Bone marrow (tissue), 2 donors: ENCODE measurements around the gene MRPL53.
A peak's percentile ranks its signal among the peaks of the same experiment; 100 is the strongest.
"Not testable (repeated sequence)": the region's sequence is repeated elsewhere in the genome, so short reads cannot be mapped to it uniquely, and the experiment has no call there.

Source experiments
- DNase-seq, 2 donors: peaks; one replicate each; lab custom pipeline; 2025; lab: John Stamatoyannopoulos, UW

The MRPL53 gene

DNA sequence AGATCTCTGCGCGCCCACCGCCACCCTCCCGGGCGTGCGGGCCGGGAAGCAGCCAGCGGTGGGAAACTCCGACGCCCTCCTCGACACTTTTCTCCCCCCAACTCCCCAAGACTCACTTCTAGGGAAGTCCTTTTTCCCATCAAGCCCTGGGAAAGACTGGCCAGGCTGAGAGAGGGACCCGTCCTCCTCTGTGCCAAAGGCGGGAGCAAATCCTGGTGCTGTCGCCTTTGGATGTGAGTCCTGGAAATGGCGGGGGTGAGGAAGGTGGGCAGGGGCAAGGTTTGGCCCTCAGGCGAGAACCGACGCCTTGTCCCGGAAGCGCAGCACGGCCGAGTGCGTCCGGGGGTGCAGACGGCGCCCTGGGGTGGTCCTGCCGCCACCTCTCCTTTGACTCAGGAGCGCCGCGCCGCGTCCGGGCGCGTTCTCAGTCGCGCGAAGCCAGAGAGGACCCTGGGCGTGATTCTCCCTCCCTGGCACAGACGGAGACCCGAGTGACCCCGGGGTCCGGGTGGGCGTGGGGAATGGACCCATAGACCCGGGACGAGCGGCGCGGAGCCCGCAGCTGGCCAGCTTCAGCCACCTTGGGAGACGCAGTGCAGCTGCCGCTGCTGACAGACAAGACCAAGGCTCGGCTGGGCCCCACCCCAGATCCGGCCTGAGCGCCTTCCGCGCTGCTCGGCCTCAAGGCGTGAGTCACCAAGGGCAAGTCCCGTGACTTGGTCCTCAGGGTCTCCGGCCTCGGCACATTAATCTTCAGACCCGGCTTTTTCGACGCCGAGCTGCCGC is 30.4 kb upstream of the MRPL53 start:
- peak; percentile 28 to 56 for DNase-seq

DNA sequence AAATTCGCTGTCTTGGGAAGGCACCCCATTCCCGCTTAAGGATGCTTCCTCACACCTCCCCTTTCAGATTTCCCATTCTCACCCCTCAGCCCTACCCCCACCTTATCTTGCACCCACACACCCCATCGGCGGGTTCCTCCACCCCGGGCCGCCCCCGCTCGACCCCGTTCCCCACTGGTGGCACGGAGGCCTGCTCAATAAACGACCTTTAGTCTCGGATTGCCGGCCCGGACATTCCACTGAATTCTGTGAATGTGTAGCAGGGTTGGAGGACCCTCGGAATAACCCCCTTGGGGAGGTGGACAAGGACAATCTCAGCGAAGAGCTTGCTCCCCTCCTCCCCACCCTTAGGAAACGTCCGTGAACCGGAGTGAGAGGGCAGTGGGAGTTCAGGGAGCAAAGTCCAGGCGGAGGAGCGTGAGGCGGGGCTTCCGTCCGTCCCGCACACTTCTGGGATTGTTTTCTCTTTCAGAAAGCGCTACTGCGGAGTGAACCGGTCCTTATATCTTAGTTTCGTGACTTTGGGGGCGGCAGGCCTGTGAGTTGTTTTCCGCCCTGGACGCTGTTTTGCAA is 29.8 kb upstream of the MRPL53 start:
- DNase-seq = no peak

DNA sequence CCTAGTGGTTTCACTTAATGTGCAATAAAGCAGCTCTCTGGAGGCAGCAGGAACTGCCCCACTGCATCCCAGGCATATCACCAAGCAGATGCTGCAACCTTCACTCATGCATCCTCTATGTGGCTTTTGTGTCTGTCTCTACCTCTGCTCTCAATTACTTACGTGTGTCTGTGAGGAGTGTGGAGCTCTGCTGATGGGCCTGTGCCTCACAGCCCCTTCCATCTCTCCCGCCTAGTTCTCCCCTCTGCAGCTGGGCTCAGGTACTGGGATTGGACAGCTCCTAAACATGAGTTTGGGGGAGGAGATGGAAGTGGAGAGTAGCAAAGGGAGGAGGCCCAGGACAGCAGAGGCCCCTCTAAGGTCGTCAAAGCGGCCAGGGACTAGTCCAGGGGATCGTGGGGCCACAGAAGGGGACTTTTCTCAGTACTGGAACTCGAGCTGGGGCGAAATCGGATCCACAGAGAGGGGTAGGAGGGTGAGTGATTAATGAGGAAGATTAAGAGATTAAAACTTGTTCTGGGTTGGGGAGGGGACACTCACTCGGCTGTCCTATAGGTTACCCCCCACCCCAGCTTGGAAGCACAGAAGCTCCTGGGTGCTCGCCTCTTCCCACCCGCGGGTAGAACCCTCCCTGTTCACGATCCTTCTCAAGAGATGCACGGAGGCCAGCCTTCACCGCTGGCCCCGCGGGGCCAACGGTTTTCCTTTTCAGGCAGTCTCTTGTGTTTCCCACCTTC is 29.0 kb upstream of the MRPL53 start:
- DNase-seq = no peak

DNA sequence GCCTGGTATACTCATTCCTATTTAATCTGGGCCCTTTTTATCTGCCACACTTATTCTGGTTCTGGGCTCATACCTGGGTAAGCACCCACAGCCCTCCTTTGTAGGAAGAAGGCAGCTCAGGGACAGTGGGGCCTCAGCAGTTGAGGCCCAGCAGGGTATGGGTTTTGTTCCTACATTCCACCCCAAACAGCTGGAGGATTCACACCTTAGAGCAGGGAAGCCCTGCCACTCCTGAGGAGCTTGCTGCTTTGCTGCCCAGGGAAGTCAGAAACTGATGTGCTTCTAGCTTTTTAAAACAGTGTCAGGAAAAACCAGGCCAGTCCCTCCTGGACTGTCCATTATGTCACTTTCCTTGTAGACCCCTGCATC is 28.1 kb upstream of the MRPL53 start:
- no peak for DNase-seq

DNA sequence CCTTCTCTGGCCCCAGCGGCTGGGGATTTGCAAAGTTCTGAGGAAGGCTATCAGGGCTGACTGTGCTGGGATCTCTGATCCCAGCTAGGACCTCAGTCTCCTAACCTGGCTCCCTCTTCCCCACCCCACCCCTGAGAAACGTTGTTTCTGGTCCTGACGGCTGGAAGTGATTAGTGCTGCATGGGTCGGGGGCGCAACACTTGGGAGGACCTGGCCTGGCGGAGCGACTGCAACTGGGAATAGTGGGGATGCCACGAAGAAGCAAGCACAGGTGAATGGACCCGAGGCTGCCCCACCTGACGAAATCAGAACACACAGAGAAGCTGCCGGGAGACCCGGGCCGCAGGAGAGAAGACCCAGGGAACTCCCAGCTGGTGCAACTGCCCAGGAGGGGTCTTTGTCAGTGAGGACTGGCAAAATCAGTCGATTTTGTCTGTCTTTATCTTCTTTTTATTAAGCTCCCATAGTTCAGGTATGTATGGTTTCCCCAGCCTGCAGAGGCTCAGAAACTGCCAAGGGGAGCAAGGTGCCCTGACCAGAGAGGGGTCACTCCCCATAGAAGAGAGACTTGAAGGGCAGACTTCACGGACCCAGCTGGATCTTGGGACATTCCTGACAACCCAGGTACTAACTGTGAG is 27.6 kb upstream of the MRPL53 start:
- no peak for DNase-seq

DNA sequence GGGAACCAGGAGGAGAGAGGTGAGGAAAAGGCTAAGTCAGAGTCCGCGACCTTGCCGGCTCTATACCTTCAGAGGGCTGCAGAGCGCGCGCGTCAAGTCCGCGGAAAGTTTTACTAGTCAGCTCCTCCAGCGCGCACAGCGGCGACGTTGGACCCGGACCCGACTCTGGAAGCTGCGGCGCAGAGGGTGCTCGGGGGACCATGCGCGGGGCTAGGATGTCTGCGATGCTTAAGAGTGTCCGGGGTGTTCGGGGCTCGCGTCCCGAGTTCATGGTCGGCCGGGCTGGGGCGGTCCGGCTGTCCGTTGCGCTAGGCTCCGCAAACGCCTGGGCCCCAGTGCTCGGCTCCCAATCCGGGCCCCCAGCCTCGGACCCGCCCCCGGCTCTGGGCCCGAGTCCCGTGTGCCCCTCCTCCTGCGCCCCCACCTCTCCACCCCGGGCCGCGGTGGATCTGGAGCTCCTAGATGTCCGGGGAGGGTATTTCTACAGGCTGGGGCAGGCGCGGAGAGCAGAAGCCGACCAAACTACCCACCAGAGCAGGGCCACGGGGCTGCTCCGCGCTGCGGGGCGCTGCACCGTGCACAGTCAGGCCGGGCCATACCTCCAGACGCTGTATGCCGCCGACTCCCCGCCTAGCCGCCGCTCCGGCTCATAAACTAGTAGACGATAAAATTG is 26.9 kb upstream of the MRPL53 start, which contains the start of gene LBX2:
TSS of gene LBX2 (minus strand) at position 337 of the 673 bp plus-strand sequence. CDS start at position 271, 66 bp downstream.
- DNase-seq = no peak

DNA sequence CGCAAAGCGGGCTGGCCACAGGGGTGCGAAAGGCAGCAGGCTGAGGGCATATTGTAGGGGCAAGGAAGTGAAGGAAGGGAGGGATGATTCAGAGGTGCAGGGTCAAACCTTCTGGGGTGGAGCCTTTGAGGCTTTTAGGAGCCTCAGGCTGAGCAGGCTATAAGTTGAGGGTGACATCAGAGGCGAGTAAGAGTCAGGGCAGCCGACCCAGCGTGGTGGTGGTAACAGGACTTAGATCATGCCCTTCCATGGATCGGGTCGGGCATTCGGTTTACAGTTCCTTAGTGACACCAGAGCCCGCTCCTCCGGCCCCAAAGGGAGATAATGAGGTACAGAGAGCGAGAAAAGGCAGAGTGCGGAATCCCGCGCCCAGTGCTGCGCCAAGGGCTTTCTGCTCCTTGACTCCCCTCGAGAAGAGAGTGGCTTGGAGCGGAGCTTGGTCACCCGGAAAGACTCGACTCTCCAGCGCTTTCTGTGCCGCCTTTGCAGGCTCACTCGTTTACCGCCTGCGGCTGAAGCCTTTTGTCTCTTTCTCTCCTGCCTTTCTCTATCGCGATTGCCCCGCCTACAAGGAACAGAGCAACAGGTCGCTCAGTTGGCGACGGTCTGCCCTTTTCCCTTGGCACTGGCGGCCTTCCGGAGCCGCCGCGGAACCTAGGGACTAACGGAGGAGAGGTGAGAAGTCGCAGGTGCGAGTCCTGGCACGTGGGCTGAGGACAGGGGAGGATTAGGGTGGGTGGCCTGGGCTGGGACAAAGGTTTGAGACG is 26.2 kb upstream of the MRPL53 start:
- DNase-seq = peak; percentile 21 to 43

DNA sequence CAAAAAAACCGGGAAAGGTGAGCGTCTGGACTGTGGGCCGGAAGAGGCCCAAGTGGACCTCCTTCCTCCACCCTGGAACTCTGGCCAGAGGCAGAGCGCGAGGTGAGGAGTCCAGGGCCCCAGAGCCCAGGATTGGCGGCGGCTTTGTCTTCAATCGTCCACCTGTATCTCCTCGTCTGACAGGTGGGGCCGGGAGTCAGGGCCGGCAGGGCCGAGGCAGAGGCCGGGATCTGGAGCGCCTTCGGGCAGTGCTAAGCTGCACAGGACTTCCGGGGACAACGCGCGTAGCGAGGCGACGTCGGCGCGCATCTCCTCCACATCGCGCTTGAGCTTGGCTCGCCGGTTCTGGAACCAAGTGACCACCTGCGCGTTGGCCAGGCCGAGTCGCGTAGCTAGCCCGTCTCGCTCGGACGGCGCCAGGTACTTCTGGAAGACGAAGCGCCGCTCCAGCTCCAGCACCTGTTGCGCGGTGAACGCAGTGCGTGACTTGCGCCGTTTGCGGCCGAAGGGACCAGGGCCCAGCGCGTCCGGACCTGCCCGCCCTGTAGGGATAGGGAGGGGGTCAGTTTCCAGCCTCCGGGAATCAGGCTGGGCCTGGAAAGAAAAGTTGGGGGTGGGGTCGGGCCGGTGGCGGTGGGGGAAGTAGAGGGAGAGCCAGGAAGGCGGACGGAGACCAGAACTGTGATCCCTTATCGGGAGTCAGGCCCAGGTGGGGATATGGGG is 25.5 kb upstream of the MRPL53 start:
- DNase-seq = no peak

DNA sequence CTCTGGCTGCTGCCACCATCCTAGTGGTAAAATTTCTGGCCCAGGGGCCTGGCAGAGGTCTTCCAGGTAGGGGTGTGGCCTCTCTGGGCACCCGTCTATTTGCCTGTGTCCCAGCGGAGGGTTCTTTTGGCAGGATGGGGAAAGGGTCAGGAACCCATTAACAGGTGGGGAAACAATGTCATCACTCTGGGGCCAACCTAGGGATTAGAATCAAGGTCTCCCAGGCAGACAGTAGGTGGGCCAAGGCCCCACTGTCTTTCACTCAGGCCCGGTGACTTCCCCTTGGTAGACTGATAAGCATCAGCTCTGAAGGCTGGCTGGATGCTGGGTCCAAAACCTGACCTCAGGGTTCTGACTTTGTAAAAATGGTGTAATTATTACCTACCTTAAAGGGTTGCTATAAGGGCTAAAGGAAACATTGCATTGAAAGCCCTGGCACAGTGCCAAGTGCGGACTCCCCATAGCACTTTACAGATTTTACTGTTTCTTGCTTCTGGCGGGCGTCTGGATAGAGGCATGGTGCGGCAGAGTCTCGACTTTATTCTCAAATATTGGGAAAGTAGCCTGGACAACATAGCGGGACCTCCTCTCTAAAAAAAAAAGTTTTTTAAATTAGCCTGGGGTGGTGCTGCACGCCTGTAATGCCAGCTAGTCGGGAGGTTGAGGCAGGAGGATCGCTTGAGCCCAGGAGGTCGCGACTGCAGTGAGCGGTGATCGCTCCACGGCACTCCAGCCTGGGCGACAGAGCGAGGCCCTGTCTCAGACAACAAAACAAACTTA is 24.7 kb upstream of the MRPL53 start:
- DNase-seq = no peak

DNA sequence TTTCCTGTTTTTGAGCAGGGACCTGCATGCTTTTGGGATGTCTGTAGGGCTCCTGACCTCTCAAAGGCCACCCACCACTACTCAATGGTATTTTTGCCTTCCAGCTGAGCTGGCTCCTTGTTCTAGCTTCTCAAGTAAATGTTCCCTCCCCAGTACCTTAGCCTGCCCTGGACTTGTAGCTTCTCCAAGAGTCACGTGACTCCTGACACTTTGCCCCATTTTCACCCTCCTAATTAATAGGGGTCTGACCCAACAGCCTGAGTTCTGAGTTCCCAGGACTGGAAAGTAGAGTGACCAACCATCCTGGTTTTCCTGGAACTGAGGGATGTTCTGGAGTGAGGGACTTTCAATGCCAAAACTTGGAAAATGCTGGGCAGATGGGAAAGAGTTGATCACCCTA is 23.0 kb upstream of the MRPL53 start:
- no peak for DNase-seq

DNA sequence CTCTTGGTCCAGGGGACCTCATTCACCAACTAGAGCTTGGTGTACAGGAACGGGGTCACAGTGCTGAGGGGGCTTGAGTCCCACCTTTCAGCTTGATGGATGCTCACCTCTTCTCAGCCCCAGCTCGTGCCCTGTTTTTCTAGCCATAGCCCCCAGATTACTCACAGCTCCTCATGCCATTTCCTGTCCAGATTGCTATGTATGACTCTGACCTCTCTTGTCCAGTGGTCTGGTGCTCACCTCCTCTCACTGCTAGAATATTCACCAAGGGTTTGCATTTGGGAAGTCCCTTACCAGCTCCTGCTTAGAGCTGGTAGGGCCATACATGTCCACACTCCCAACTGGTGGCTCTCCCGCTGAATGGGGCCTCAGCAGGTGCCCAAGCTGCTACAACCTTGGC is 21.1 kb upstream of the MRPL53 start:
- DNase-seq = no peak

DNA sequence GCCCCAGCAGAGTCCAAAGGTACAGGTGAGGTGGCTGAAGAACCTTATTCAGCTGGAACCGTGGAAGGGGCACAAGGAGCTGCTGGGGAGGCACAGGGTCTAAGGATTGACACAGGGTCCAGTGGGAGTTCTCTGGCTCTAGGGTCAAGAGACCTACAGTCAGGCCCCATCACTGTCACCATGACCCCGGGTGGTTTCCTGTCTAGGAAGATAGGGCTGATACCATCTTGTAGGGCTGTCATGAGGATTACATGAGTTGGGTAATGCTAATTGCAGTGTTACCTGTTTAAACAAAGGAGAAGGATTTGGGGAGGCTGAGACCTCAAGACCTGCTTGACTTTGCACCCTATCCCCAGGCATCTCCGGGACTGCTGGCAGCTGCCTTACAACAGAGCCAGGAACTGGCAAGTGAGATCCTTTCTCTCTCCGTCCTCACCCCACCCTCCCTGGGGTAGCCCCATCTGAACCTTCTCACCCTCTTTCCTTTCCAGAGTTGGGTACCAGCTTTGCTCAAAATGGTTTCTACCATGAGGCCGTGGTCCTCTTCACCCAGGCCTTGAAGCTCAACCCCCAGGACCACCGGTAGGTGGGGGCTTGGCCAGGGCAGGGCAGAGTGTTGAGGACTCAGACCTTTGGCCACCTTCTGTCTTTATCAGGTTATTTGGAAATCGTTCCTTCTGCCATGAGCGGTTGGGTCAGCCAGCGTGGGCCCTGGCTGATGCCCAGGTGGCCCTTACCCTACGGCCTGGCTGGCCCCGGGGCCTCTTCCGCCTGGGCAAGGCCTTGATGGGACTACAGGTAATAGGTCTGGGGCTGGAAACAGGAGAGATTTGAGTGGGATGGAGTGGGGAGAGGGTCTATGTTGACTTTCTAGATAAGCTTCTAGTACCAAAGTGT is 19.4 kb upstream of the MRPL53 start:
- no peak for DNase-seq

DNA sequence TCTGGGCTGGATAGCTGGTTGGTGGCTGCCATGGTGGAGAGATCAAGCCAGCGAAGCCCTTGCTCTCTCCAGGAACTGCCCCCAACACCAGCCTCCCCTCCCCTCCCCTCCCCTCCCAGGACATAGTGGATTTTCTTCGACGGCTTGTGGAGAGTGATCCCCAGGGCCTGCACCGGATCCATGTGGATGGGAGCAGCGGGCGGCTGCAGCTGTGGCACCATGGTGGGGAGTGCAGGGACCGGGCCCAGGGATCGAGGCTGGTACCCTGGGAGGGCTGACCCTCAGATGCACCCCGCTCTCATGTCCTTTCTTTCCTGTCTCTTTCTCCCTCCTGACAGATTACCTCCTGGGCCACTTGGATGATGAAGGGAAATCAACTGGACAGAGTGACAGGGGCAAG is 17.4 kb upstream of the MRPL53 start:
- DNase-seq = no peak

DNA sequence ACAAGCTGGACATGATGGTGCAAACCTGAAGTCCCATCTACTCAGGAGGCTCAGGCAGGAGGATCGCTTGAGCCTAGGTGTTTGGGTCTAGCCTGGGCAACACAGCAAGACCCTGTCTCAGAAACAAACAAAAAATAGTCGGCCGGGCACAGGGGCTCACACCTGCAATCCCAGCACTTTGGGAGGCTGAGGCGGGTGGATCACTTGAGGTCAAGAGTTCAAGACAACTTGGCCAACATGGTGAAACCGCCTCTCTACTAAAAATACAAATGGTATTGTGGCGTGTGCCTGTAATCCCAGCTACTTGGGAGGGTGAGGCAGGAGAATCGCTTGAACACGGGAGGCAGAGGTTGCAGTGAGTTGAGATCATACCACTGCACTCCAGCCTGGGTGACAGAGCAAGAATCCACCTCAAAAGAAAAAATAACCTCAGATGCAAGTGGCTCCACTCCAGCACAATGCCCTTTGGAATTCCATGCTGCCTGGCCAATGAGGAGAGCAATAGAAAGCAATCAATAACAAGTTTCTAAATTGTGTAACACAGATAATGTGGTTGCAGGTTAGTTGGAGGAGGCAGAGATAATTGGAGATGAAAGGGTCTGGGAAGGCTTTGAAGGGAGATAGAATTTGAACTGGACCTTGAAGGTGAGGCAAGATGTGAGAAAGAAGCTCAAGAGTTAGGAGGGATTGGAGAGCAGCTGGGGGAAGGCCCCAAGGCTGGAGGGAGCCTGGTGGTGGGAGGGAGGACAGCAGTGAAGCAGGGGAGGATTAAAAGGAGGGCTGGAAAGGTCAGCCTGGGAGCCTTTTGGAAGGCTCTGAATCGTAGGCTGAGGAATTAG is 16.4 kb upstream of the MRPL53 start:
- DNase-seq = no peak

DNA sequence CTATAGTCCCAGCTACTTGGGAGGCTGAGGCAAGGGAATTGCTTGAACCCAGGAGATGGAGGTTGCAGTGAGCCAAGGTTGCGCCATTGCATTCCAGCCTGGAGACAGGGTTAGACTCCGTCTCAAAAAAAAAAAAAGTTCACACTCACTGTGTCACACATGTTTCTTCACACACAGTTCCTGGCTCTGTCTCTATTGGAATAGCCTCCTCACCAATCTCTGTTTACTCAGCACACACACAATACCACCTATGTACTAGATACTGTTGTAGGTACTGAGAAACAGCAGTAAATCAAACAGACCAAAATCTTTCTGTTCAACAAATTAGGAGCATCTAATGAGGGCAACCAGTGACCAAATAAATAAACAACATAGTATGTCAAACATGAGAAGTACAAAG is 13.7 kb upstream of the MRPL53 start:
- no peak for DNase-seq

DNA sequence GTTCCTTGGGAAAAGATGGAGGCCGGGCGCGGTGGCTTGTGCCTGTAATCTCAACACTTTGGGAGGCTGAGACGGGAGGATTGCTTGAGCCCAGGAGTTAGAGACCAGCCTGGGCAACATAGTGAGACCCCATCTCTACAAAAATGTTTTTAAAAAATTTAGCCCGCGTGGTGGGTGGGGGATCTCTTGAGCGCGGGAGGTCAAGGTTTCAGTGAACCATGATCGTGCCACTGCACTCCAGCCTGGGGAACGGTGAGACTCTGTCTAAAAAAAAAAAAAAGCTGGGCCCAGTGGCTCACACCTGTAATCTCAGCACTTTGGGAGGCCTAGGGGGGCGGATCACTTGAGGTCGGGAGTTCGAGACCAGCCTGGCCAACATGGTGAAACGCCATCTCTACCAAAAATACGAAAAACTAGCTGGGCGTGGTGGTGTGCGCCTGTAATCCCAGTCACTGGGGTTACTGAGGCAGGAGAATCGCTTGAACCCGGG is 11.2 kb upstream of the MRPL53 start:
- not testable (repeated sequence) for DNase-seq

DNA sequence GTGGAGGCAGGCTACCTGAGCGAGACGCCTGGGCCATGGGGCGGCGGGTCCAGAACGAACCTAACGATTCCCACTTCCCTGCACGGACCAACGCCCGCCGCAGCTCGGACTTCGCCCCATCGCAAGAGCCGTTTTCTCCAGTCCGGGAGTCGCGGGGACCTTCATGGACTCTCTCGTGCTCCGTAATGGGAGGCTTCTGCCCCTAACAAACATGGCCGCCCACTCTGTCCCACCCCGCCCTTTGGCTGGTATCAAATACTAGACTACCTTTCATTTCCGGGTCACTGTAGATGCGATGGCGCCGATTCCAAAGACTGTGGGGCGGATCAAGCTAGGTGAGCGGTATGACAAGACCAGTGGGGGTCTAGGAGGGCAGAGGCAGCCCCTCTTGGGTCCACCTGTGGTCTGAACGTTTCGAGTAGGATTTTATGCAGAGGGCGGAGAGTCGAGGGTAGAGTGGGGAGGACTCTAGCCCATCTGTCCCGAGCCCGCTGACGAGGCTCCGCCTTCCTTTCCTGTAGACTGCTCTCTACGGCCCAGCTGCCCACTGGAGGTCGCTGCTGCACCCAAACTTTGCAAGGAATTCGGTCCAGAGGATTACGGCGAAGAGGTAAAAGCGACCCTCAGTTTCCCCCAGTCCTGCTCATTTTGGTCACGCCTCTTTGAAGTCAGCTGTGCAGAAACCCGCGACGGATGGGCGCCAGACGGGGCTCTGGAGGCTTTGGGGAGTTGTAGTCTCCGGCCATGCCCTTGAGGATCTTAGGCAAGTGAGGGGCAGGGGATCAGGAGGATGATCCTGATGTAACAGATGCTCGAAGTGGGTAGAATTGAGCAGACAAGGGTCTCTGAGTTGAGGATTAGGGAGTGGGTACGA is 10.6 kb upstream of the MRPL53 start, which contains the start of the genes CCDC142 and TTC31:
TSS of gene CCDC142 (minus strand) at position 198 of the 874 bp plus-strand sequence. CDS start at position 37, 161 bp downstream.
TSS of gene TTC31 (plus strand) at position 281 of the 874 bp plus-strand sequence. CDS start at position 296, 15 bp downstream.
- DNase-seq = peak; percentile 84 to 99
